Measurements from ENCODE around the gene HNF1A.

HNF1A gene

DNA sequence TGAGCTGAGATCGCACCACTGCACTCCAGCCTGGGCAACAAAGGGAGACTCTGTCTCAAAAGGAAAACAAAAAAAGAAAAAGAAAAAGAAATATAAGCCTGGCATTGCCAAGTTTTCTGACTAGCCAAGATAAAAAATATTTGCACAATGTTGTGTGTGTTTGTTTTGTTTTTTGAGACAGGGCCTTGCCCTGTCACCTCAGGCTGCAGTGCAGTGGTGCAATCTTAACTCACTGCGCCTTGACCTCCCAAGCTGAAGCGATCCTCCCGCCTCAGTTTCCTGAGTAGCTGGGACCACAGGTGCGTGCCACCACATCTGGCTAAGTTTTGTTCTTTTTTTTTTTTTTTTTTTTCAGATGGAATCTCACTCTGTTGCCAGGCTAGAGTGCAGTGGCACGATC, 43.4 kb downstream of the HNF1A start:
- no peak for DNase-seq (ENCODE audit: low spot score)
- H3K4me1 ChIP-seq (ENCODE audit: insufficient read depth, poor library complexity, severe bottlenecking) = no peaks in the 10 kb centered on the region
- TF ChIP-seq, protein P1, sequence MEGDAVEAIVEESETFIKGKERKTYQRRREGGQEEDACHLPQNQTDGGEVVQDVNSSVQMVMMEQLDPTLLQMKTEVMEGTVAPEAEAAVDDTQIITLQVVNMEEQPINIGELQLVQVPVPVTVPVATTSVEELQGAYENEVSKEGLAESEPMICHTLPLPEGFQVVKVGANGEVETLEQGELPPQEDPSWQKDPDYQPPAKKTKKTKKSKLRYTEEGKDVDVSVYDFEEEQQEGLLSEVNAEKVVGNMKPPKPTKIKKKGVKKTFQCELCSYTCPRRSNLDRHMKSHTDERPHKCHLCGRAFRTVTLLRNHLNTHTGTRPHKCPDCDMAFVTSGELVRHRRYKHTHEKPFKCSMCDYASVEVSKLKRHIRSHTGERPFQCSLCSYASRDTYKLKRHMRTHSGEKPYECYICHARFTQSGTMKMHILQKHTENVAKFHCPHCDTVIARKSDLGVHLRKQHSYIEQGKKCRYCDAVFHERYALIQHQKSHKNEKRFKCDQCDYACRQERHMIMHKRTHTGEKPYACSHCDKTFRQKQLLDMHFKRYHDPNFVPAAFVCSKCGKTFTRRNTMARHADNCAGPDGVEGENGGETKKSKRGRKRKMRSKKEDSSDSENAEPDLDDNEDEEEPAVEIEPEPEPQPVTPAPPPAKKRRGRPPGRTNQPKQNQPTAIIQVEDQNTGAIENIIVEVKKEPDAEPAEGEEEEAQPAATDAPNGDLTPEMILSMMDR (IDR thresholded peaks at IDR 0.05; ENCODE audit: poor library complexity, severe bottlenecking) = no peak
- no peak overlapping the region for H3K4me3 ChIP-seq (ENCODE audit: severe bottlenecking)
- no peak overlapping the region for H3K27ac ChIP-seq (ENCODE audit: poor library complexity, severe bottlenecking)
- H3K27me3 ChIP-seq (ENCODE audit: insufficient read depth, poor library complexity, severe bottlenecking) = no peaks in the 10 kb centered on the region
- no peaks in the 10 kb centered on the region for H3K36me3 ChIP-seq (ENCODE audit: low read depth)
- ATAC-seq (ENCODE audit: low read depth) = no peak
- no peaks in the 10 kb centered on the region for H3K9me3 ChIP-seq (ENCODE audit: severe bottlenecking)

- Histone ChIP-seq H3K4me1 (ENCODE audit: insufficient read depth, poor library complexity, severe bottlenecking) (no peaks in the 10 kb centered on the region), H3K36me3 (ENCODE audit: low read depth) (no peaks in the 10 kb centered on the region), H3K9me3 (ENCODE audit: severe bottlenecking) (no peaks in the 10 kb centered on the region), H3K27me3 (ENCODE audit: insufficient read depth, poor library complexity, severe bottlenecking) (no peaks in the 10 kb centered on the region), H3K27ac (ENCODE audit: poor library complexity, severe bottlenecking) (no peak overlapping the region), H3K4me3 (ENCODE audit: severe bottlenecking) (no peak overlapping the region)
- DNase-seq (ENCODE audit: low spot score) (no peak), ATAC-seq (ENCODE audit: low read depth) (no peak)
- TF ChIP-seq, protein P1 (IDR thresholded peaks at IDR 0.05; ENCODE audit: poor library complexity, severe bottlenecking) = no peak
These were observed 44.4 kb downstream of the HNF1A start for GRCh38 chr12:121022713-121023112.

- no peak overlapping the region for H3K27ac ChIP-seq (ENCODE audit: poor library complexity, severe bottlenecking)
- H3K4me3 ChIP-seq (ENCODE audit: severe bottlenecking) = no peak overlapping the region
- no peaks in the 10 kb centered on the region for H3K27me3 ChIP-seq (ENCODE audit: insufficient read depth, poor library complexity, severe bottlenecking)
- TF ChIP-seq, protein P1 (IDR thresholded peaks at IDR 0.05; ENCODE audit: poor library complexity, severe bottlenecking) = no peak
- no peak for DNase-seq (ENCODE audit: low spot score)
- H3K9me3 ChIP-seq (ENCODE audit: severe bottlenecking) = no peaks in the 10 kb centered on the region
- H3K36me3 ChIP-seq (ENCODE audit: low read depth) = no peaks in the 10 kb centered on the region
- H3K4me1 ChIP-seq (ENCODE audit: insufficient read depth, poor library complexity, severe bottlenecking) = no peaks in the 10 kb centered on the region
- ATAC-seq (ENCODE audit: low read depth) = no peak
These were observed 45.5 kb downstream of the HNF1A start for GRCh38 chr12:121023799-121024198.

DNA sequence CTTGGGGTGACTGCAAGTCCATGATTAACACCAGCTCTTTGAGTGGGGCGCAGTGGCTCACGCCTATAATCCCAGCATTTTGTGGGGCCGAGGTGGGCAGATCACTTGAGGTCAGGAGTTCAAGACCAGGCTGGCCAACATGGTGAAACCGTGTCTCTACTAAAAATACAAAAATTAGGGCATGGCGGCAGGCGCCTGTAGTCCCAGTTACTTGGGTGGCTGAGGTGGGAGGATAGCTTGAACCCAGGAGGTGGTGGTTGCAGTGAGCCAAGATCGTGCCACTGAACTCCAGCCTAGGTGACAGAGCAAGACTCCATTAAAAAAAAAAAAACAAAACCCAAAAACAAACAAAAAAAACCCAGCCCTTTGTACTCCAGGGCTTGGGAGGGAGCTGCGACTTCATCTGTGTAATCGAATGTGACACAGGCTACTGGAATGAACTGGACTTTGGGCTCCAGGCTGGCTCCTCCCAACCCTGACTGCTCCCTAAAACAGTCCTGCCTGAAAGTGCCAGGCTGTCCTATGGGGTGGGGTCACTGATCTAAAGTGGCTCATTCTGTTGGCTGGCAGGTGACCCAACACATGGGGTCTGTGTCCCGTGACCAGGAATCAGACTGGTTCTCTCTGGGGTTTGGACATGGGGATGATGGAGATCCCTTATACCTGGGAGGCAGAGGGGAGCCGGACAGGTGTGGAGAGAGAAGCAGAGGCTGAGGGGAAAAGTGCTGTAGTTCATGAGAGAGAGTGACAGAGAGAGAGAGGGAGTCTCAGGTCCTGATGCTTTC, 47.3 kb downstream of the HNF1A start:
- TF ChIP-seq, protein P1 (IDR thresholded peaks at IDR 0.05; ENCODE audit: poor library complexity, severe bottlenecking) = no peak
- H3K4me3 ChIP-seq (ENCODE audit: severe bottlenecking) = no peak overlapping the region
- H3K36me3 ChIP-seq (ENCODE audit: low read depth) = no peaks in the 10 kb centered on the region
- DNase-seq (ENCODE audit: low spot score) = no peak
- no peaks in the 10 kb centered on the region for H3K4me1 ChIP-seq (ENCODE audit: insufficient read depth, poor library complexity, severe bottlenecking)
- H3K27ac ChIP-seq (ENCODE audit: poor library complexity, severe bottlenecking) = no peak overlapping the region
- no peaks in the 10 kb centered on the region for H3K9me3 ChIP-seq (ENCODE audit: severe bottlenecking)
- no peak; the same call in 2 of the 3 replicates for ATAC-seq (ENCODE audit: low read depth)
- no peaks in the 10 kb centered on the region for H3K27me3 ChIP-seq (ENCODE audit: insufficient read depth, poor library complexity, severe bottlenecking)
